Measurements from ENCODE around the gene LDLRAD2.

Gene LDLRAD2

DNA sequence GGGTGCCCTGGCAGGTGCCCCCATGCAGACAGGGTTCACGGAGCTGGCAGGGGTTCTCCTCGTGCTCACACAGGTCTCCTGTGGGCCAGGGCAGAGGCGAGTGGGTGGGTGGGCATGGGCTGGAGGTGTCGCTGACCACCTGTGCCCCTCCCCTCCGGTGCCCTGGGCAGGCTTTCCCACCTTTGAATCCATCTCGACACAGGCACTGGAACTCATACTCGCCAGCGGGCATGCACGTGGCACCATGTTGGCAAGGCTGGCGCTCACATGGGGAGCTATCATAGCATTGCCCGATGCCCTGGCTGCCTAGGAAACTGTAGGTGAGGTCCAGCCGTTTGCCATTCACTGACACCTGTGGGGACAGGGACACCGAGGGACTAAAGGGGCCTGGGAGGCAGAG is 16.0 kb downstream of the LDLRAD2 start:
- H3K4me3 ChIP-seq (ENCODE audit: low read depth, low read length): no peak overlapping the region
- TF ChIP-seq, protein P1, sequence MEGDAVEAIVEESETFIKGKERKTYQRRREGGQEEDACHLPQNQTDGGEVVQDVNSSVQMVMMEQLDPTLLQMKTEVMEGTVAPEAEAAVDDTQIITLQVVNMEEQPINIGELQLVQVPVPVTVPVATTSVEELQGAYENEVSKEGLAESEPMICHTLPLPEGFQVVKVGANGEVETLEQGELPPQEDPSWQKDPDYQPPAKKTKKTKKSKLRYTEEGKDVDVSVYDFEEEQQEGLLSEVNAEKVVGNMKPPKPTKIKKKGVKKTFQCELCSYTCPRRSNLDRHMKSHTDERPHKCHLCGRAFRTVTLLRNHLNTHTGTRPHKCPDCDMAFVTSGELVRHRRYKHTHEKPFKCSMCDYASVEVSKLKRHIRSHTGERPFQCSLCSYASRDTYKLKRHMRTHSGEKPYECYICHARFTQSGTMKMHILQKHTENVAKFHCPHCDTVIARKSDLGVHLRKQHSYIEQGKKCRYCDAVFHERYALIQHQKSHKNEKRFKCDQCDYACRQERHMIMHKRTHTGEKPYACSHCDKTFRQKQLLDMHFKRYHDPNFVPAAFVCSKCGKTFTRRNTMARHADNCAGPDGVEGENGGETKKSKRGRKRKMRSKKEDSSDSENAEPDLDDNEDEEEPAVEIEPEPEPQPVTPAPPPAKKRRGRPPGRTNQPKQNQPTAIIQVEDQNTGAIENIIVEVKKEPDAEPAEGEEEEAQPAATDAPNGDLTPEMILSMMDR (IDR thresholded peaks at IDR 0.05; ENCODE audit: control insufficient read depth, extremely low read depth, insufficient read depth): no peak
- DNase-seq (ENCODE audit: low read depth): no peak

DNA sequence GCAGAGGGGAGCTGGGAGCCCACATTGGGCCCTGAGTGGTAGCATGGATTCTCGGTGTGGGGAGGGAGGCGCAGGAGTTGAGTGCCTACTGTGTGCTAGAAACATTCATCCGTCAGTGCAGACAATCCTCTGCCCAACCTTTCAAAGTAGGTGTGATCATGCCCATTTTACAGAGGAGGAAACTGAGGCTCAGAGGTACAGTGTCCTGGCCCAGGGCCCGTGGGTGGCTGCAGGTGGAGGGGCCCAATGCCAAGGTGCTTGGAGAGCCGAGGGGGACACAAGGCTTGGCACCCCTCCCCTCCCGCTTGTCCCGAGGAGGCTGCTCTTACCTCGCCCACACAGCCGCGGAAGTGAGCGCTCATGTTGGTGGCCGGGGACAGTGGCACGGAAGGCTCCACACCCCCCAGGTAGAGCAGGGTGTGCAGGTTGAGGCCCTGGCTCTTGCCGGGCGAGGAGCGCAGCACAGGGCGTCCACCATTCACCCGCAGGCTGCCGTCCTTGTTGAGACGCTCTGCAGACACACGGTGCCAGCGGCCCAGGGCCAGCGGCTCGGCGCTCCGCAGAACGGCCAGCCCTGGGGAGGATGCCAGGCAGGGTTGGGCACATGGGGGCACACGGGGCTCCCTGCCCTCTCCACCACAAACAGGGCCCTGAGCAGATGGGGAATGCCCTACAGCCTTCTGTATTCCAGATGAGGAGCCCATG is 16.6 kb downstream of the LDLRAD2 start:
- no peak overlapping the region for H3K4me3 ChIP-seq (ENCODE audit: low read depth, low read length)
- TF ChIP-seq, protein P1 (IDR thresholded peaks at IDR 0.05; ENCODE audit: control insufficient read depth, extremely low read depth, insufficient read depth): no peak

GRCh38 chr1:21829294-21829693 is 17.2 kb downstream of the LDLRAD2 start:
- no peak for DNase-seq (ENCODE audit: low read depth)
- no peak overlapping the region for H3K4me3 ChIP-seq (ENCODE audit: low read depth, low read length)
- TF ChIP-seq, protein P1 (IDR thresholded peaks at IDR 0.05; ENCODE audit: control insufficient read depth, extremely low read depth, insufficient read depth): no peak

More for the DNA sequence above, 16.6 kb downstream of the LDLRAD2 start:
- no peak for DNase-seq (ENCODE audit: low read depth)

GRCh38 chr1:21830792-21831453 is 18.9 kb downstream of the LDLRAD2 start:
- no peak overlapping the region for H3K4me3 ChIP-seq (ENCODE audit: low read depth, low read length)
- no peak for DNase-seq (ENCODE audit: low read depth)
- TF ChIP-seq, protein P1 (IDR thresholded peaks at IDR 0.05; ENCODE audit: control insufficient read depth, extremely low read depth, insufficient read depth): no peak

DNA sequence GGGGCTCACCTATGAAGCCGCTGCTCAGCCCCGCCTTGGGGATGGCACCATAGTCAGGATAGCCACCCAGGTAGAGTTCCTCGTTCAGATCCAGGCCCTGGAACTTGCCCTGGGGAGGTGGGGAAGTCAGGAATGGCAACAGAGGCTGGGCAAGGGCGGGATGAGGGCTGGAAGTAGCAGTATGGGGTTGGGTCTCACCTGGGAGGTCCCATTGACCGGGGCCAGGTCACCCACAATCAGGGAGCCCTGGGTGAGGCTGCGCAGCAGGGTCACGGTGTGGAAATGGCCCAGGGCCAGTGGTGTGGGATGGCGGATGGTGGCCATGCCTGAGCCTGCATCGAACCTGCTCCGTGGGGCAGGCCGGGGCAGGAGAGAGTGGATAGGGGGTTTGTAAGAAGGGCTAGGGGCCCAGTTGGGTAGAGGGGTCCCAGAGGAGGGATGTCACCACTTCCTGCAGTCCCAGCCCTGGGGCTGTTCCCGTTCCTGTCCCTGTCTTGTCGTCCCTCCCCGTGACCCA is 19.4 kb downstream of the LDLRAD2 start:
- DNase-seq (ENCODE audit: low read depth): no peak
- no peak overlapping the region for H3K4me3 ChIP-seq (ENCODE audit: low read depth, low read length)
- TF ChIP-seq, protein P1 (IDR thresholded peaks at IDR 0.05; ENCODE audit: control insufficient read depth, extremely low read depth, insufficient read depth): no peak

GRCh38 chr1:21833392-21833976 is 21.4 kb downstream of the LDLRAD2 start:
- no peak overlapping the region for H3K4me3 ChIP-seq (ENCODE audit: low read depth, low read length)

More at GRCh38 chr1:21833392-21833976, 21.4 kb downstream of the LDLRAD2 start:
- DNase-seq (ENCODE audit: low read depth): no peak
- TF ChIP-seq, protein P1 (IDR thresholded peaks at IDR 0.05; ENCODE audit: control insufficient read depth, extremely low read depth, insufficient read depth): no peak

Measured in LNCaP clone FGC (cell line).